K562 (cell line): ENCODE measurements around the gene GYPC. TPM values are rescaled to one million over a fixed set of nuclear protein-coding genes. Genes with fewer than 3 reads are reported as not detected.
A peak's percentile ranks its signal among the peaks of the same experiment; 100 is the strongest.

Experiments used
- BRD9 ChIP-seq: fragments of 450-650 bp; IDR thresholded peaks from 2 replicates; pipeline ENCODE4 v1.6.1; 2018; ENCODE audit warnings: low read depth; ENCODE audit not compliant: partially characterized antibody
- CC2D1A ChIP-seq: fragments of 450-650 bp; IDR thresholded peaks from 2 replicates; pipeline ENCODE4 v1.6.1; 2017; ENCODE audit warnings: mild to moderate bottlenecking
- FOSL1 ChIP-seq: fragments of 200-800 bp; sonication (Bioruptor generic); conservative IDR thresholded peaks from 2 replicates; pipeline ENCODE4 v1.6.1; 2016; ENCODE audit warnings: missing genetic modification characterization, missing compliant biosample characterization
- GTF2A2 ChIP-seq: IDR thresholded peaks from 2 replicates; pipeline ENCODE4 v1.6.1; 2016; ENCODE audit warnings: mild to moderate bottlenecking, missing genetic modification characterization, missing compliant biosample characterization
- HMGN3 ChIP-seq: IDR thresholded peaks from 2 replicates; pipeline ENCODE4 v1.6.1; 2011; ENCODE audit warnings: borderline replicate concordance, low read depth, mild to moderate bottlenecking, mixed read lengths, low read length; ENCODE audit not compliant: insufficient read length; ENCODE audit errors: extremely low read depth
- IRF2 ChIP-seq: sonication (generic); formaldehyde crosslinking; IDR thresholded peaks from 2 replicates; pipeline ENCODE4 v1.8.1; 2022; ENCODE audit warnings: mild to moderate bottlenecking, missing genetic modification reagents
- MBD2 ChIP-seq: sonication (generic); IDR thresholded peaks from 2 replicates; pipeline ENCODE4 v1.6.1; 2016; ENCODE audit warnings: low read depth, borderline replicate concordance
- MEIS2 ChIP-seq: fragments of 450-650 bp; IDR thresholded peaks from 2 replicates; pipeline ENCODE4 v1.6.1; 2014; ENCODE audit warnings: mild to moderate bottlenecking; ENCODE audit not compliant: partially characterized antibody
- MYC ChIP-seq, 2 experiments: fragments of 250-450 bp in 1 of 2; sonication (Bioruptor Pico) in 1 of 2; IDR thresholded peaks; 2 replicates each; pipeline versions ENCODE4 v1.5.1 to v1.6.1; 2012 to 2021; ENCODE audit warnings: low read depth in 2 of 2, borderline replicate concordance in 1 of 2, improper control_type of control experiment in 1 of 2, low read length in 1 of 2, mild to moderate bottlenecking in 1 of 2, moderate library complexity in 1 of 2
- NFATC3 ChIP-seq: fragments of 450-650 bp; IDR thresholded peaks from 2 replicates; pipeline ENCODE4 v1.6.1; 2017; ENCODE audit warnings: mild to moderate bottlenecking
- NFIC ChIP-seq: fragments of 450-650 bp; IDR thresholded peaks from 2 replicates; pipeline ENCODE4 v1.6.1; 2017; ENCODE audit warnings: mild to moderate bottlenecking, inconsistent platforms
- NONO ChIP-seq, 2 experiments: fragments of 200-400 bp in 1 of 2; fragments of 450-650 bp in 1 of 2; formaldehyde crosslinking in 1 of 2; IDR thresholded peaks; 2 replicates each; pipeline ENCODE4 v1.6.1; 2017; ENCODE audit warnings: low read depth in 2 of 2, mild to moderate bottlenecking in 2 of 2, moderate library complexity in 2 of 2, low read length in 1 of 2
- PCBP2 ChIP-seq: fragments of 200-400 bp; formaldehyde crosslinking; IDR thresholded peaks from 2 replicates; pipeline ENCODE4 v1.6.1; 2018; ENCODE audit warnings: low read length, low read depth, mild to moderate bottlenecking, moderate library complexity; ENCODE audit not compliant: poor library complexity, severe bottlenecking
- TBP ChIP-seq: optimal IDR thresholded peaks from 2 replicates; pipeline ENCODE3; 2011; ENCODE audit warnings: low read depth, low read length, improper control_type of control experiment
- TEAD2 ChIP-seq: fragments of 450-650 bp; IDR thresholded peaks from 2 replicates; pipeline ENCODE4 v1.6.1; 2016; ENCODE audit warnings: missing genetic modification characterization, control low read depth, missing compliant biosample characterization
- TEAD4 ChIP-seq, 2 experiments: sonication (generic) in 1 of 2; formaldehyde crosslinking in 1 of 2; IDR thresholded peaks; 2 replicates each; pipeline versions ENCODE4 v1.6.1 to v1.8.0; 2012 to 2022; ENCODE audit warnings: borderline replicate concordance in 1 of 2, inconsistent platforms in 1 of 2, low read length in 1 of 2, mild to moderate bottlenecking in 1 of 2, missing genetic modification reagents in 1 of 2
- ZC3H8 ChIP-seq: fragments of 450-650 bp; IDR thresholded peaks from 2 replicates; pipeline ENCODE4 v1.6.1; 2017
- polyA plus RNA-seq, 8 experiments: library from polyadenylated mRNA; depleted of rRNA in 4 of 8; stranded (reverse) in 5 of 8; unstranded in 3 of 8; fragments of >200 nt; fragmentation: Nextera tagmentation in 2 of 8; fragmentation: Illumina TruSeq in 1 of 8; extraction: Ambion mirVana in 2 of 8; extraction: Trizol in 1 of 8; gene quantifications; 2 replicates each; pipeline versions ENCODE4 v1.2.1 to v1.2.3, GENCODE V29; 2011 to 2014; ENCODE audit warnings: inconsistent platforms in 1 of 8, missing spikeins in 1 of 8
- total RNA-seq, 7 experiments: library from RNA; depleted of rRNA in 6 of 7; stranded (reverse); fragments of >200 nt in 6 of 7; fragmentation: Illumina TruSeq in 2 of 7; extraction: Trizol in 2 of 7; gene quantifications; 2 replicates each; pipeline versions ENCODE4 v1.2.1 to v1.2.3, GENCODE V29; 2011 to 2021; ENCODE audit warnings: low replicate concordance in 1 of 7
- TF ChIP-seq, protein P1 (sequence below): sonication (generic); formaldehyde crosslinking; IDR thresholded peaks from 2 replicates; pipeline ENCODE4 v1.8.1; 2023; ENCODE audit warnings: mild to moderate bottlenecking, missing genetic modification reagents, moderate library complexity
- TF ChIP-seq, protein P2 (sequence below): fragments of 200-800 bp; sonication (Bioruptor generic); IDR thresholded peaks from 2 replicates; pipeline ENCODE4 v1.6.1; 2017; ENCODE audit warnings: missing genetic modification characterization, missing compliant biosample characterization
- TF ChIP-seq, protein P3 (sequence below): fragments of 200-800 bp; sonication (Bioruptor generic); IDR thresholded peaks from 2 replicates; pipeline ENCODE4 v1.6.1; 2017; ENCODE audit warnings: missing genetic modification characterization, missing compliant biosample characterization
- TF ChIP-seq, protein P4 (sequence below), 3 experiments: IDR thresholded peaks in 2 of 3; conservative IDR thresholded peaks in 1 of 3; 2 replicates each; pipeline ENCODE4 v1.5.1; 2011 to 2012; ENCODE audit warnings: low read length in 3 of 3, mild to moderate bottlenecking in 3 of 3, control low read depth in 2 of 3, improper control_type of control experiment in 1 of 3, inconsistent platforms in 1 of 3, low read depth in 1 of 3, mixed read lengths in 1 of 3, moderate library complexity in 1 of 3; ENCODE audit not compliant: insufficient read depth in 2 of 3

GYPC gene
- total and polyA plus RNA-seq, 9 of the 15 experiments (the other 6 are each of a cell fraction or from before 2014, with no cell fraction given) = 50.6 to 282 (median 194) TPM

DNA sequence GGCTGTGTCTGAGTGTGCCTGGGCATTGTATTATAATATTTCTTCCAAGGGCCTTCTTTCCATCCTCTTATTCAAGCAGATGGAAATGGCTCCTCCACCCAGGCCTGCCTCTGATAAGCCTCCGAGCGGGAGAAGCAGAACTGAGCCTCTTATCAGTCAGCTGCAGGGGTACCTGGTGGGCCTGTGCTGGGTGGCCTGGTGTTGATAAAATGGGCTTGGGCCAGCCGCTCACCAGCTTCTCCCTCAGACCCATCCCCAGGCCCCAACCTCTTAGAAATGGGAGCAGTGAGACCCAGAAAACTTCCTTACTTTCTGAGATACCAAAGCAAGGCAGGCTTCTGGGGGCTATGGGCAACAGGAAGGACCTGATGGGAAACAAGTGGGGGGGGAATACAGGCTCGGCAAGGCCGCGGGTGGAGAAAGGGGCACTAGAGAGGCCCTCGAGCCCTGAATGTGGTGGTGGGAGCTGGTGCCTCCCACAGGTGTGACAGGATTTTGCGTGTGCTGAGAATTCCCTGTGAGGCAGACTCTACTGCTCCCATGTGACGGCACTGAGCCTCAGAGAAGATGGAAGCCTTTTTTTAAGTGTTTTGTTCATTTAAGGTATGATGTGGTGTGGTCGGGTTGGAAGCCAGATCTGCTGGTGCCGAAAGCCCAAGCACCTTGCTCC lies 18.3 kb downstream of the GYPC start (continued):
- TF ChIP-seq, protein P1, sequence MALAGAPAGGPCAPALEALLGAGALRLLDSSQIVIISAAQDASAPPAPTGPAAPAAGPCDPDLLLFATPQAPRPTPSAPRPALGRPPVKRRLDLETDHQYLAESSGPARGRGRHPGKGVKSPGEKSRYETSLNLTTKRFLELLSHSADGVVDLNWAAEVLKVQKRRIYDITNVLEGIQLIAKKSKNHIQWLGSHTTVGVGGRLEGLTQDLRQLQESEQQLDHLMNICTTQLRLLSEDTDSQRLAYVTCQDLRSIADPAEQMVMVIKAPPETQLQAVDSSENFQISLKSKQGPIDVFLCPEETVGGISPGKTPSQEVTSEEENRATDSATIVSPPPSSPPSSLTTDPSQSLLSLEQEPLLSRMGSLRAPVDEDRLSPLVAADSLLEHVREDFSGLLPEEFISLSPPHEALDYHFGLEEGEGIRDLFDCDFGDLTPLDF = 0 out of 2 replicates have a peak, but pooled peaks have one; percentile 21
- TF ChIP-seq TEAD4 (IDR thresholded peaks at IDR 0.05; ENCODE audit: low read length) (peak; percentile 99), TEAD4 (CRISPR knock-in tag; IDR thresholded peaks at IDR 0.05; ENCODE audit: borderline replicate concordance) (no peak), MBD2 (peak; percentile 66; the same call in 1 of the 2 replicates), TEAD2 (tag) (no peak), TBP (peak; percentile 9), NFIC (peak; percentile 96), NFATC3 (no peak), MEIS2 (no peak), GTF2A2 (tag) (no peak), MYC (IDR thresholded peaks at IDR 0.05; ENCODE audit: low read depth, low read length) (peak; percentile 61; the same call in 1 of the 2 replicates), MYC (CRISPR knock-in tag; IDR thresholded peaks at IDR 0.05; ENCODE audit: borderline replicate concordance, low read depth) (no peak), IRF2 (CRISPR knock-in tag) (no peak), CC2D1A (peak; percentile 98), ZC3H8 (no peak), BRD9 (no peak), FOSL1 (tag) (peak; percentile 41; the same call in 1 of the 2 replicates), HMGN3 (peak; percentile 94), PCBP2 (no peak), NONO (IDR thresholded peaks at IDR 0.05; ENCODE audit: low read depth in 2 of 2, low read length in 1 of 2) (peak in 1 of 2 experiments; percentile 90; a peak in 2 of 4 replicates)
- TF ChIP-seq, protein P2, sequence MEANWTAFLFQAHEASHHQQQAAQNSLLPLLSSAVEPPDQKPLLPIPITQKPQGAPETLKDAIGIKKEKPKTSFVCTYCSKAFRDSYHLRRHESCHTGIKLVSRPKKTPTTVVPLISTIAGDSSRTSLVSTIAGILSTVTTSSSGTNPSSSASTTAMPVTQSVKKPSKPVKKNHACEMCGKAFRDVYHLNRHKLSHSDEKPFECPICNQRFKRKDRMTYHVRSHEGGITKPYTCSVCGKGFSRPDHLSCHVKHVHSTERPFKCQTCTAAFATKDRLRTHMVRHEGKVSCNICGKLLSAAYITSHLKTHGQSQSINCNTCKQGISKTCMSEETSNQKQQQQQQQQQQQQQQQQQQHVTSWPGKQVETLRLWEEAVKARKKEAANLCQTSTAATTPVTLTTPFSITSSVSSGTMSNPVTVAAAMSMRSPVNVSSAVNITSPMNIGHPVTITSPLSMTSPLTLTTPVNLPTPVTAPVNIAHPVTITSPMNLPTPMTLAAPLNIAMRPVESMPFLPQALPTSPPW (CRISPR knock-in tag) = peak; percentile 71
- TF ChIP-seq, protein P3, sequence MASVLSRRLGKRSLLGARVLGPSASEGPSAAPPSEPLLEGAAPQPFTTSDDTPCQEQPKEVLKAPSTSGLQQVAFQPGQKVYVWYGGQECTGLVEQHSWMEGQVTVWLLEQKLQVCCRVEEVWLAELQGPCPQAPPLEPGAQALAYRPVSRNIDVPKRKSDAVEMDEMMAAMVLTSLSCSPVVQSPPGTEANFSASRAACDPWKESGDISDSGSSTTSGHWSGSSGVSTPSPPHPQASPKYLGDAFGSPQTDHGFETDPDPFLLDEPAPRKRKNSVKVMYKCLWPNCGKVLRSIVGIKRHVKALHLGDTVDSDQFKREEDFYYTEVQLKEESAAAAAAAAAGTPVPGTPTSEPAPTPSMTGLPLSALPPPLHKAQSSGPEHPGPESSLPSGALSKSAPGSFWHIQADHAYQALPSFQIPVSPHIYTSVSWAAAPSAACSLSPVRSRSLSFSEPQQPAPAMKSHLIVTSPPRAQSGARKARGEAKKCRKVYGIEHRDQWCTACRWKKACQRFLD (CRISPR knock-in tag) = peak; percentile 84; the same call in 1 of the 2 replicates
- TF ChIP-seq, protein P4, sequence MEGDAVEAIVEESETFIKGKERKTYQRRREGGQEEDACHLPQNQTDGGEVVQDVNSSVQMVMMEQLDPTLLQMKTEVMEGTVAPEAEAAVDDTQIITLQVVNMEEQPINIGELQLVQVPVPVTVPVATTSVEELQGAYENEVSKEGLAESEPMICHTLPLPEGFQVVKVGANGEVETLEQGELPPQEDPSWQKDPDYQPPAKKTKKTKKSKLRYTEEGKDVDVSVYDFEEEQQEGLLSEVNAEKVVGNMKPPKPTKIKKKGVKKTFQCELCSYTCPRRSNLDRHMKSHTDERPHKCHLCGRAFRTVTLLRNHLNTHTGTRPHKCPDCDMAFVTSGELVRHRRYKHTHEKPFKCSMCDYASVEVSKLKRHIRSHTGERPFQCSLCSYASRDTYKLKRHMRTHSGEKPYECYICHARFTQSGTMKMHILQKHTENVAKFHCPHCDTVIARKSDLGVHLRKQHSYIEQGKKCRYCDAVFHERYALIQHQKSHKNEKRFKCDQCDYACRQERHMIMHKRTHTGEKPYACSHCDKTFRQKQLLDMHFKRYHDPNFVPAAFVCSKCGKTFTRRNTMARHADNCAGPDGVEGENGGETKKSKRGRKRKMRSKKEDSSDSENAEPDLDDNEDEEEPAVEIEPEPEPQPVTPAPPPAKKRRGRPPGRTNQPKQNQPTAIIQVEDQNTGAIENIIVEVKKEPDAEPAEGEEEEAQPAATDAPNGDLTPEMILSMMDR (IDR thresholded peaks at IDR 0.05 in 2 of 3, conservative IDR thresholded peaks at IDR 0.05 in 1 of 3; ENCODE audit: insufficient read depth in 2 of 3, low read depth in 1 of 3, low read length in 3 of 3) = peak; percentile 25 to 61 (median 41); a peak in 4 of 6 replicates
